Islet of Langerhans (tissue), 1 donor: ENCODE data around the gene AP1G1.

Experiments used
- FAIRE-seq: peaks from one replicate; lab custom pipeline; 2011; peaks lifted over from hg19 to GRCh38; lab: Jason Lieb, UNC

AP1G1 gene

DNA sequence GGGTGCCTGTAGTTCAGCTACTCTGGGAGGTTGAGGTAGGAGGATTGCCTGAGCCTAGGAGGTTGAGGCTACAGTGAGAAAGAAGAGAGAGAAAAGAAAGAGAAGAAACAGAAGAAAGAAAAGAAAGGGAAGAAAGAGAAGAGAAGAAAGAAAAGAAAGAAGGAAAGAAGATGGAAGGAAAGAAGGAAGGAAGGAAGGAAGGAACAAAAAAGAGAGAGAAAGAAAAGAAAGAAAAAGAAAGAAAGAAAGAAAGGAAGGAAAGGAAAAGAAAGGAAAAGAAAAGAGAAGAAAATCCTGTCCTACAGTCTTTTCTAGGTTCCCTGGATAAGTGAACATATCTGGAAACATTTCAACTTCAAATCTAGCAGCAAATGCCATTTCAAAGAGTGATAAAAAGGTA lies 54.5 kb downstream of the AP1G1 start:
- FAIRE-seq, result no peak

DNA sequence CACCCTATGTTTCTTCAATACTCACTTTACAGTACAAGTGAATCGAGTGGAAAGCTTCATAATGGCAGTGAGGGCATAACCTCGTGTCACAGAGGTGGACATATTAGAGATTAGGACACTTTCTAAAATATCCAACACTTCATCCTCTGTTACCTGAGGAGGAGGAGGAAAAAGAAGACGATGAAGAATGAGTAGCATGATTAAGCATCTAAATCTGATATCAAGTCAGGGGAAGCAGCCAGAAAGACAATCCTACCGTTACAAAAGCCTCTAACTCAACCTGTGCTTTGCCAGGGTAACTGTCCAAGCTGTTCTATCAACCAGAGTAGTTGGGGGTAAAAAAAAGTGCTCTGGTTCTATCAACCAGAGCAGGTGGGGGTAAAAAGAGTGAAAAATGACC lies 60.4 kb downstream of the AP1G1 start:
- no peak for FAIRE-seq

DNA sequence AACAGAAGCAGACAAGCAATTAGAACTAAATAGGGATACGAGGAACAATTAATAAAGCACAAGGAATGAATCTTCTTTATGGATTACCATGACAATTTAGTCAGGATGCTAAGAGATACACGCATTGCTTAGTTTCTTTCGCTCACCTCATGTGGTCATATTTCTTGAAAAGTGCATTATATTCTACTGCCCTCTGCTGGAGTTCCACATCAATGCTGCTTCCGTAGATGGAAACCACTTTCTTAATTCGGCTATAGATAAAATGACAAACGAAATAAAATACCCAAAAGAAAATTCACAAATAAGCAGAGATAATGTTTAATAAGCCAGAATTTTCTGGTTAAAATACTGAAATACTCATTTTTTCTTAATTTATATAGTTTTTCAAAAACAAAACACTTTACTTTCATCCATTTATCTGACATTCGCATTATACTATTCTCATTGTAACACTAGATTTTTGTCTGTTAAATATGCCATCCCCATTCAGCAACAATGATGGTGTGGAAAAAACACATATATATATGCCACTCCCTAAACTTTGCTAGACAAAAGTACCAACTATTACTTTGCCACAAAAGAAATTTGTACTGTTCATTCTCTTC lies 62.1 kb downstream of the AP1G1 start:
- peak; percentile 94 for FAIRE-seq

DNA sequence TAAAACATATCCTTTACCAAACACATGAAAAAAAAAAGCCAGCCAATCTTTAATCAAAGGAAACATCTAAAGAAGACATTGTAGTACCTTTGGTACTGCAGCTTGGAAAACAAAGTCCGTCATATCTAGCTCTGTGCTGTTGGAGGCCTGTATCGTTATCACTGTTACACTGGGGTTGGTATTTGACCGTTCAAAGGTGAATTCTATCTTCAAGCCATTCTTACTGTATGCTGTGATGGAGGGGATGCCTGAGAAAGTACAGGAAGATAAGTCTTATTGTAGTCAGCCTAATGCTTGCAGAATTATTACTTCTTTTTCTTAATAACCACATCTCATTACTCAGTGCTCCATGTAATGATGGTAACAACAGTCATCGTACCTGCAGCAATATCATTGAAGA lies 69.8 kb downstream of the AP1G1 start:
- no peak for FAIRE-seq

DNA sequence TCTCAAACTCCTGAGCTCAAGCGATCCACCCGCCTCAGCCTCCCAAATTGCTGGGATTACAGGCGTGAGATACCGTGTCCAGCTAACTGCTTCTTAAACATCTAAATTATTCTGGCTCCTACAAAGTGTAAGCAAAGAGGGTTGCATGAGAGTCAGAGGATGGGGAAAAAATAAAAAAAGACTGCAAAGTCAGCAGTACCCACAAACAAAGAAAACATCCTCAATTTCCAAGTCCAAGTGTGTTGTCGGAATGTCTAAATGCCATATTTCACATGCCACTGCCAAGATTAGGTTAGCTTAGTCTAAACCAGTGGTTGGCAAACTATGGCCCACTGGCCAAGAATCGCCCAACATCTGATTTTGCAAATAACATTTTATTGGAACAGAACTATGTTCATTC lies 71.1 kb downstream of the AP1G1 start:
- FAIRE-seq, result no peak

DNA sequence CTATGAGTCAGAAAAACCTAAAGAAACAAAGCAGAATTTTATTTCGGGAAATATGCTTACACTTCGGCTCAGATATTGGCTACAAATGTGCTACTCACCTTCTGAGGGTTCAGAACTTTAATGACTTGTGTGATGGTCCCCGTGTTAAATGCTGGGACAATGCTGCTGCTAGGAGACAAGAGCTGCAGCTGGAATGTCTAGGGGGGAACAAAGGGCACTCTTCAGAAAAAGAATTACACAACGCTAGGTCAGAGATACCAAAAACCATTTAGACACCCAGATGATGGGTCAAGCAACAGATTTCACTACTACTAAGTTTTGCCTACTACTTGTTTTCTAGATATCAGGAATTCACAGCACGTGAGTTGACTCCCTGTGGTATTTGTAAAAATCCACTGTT lies 74.1 kb downstream of the AP1G1 start:
- FAIRE-seq, result no peak

DNA sequence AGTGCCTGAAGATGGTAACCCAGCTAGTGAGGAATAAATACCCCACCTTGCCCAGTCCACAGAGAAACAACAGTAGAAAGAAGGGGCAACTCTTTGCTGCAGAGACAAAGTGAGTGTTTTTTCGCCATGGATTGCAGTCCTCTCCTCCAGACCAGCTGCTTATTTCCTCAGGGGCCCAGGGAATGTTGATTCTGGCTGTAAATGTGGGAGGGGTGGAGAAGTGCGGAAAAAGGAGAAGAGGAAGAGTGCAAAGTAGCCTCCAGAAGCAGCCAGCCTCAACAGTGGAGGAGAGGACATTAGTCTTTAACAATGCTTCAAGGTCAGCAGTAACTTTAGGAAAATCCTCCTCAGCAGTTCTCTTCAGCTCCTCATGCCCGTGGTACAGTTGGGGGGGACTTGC lies 76.0 kb downstream of the AP1G1 start:
- no peak for FAIRE-seq

DNA sequence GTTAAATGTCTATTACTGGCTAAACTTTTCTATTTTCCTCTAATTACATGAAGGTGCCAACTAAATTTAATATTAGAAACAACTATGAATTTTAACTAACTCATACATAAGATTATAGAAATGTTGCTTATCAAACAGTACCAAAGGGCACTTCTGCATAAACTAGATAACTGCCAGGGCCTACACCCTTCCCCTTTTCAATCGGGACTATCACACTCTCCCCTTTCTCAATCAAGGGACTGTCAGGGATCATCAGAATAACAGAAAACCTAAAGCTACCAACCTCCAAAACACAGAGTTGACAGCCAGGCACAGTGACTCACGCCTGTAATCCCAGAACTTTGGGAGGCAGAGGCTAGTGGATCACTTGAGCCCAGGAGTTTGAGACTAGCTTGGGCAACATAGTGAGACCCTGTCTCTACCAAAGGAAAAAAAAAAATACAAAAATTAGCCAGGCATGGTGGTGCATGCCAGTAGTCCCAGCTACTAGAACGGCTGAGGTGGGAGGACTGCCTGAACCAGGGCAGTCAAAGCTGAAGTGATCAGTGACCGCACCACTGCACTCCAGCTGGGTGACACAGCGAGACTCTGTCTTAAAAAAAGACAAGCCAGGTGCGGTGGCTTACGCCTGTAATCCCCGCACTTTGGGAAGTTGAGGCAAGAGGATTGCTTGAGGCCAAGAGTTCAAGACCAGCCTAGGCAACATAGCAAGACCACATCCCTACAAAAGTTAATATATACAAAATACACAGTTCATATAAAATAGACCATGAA lies 80.9 kb downstream of the AP1G1 start:
- FAIRE-seq, result no peak

DNA sequence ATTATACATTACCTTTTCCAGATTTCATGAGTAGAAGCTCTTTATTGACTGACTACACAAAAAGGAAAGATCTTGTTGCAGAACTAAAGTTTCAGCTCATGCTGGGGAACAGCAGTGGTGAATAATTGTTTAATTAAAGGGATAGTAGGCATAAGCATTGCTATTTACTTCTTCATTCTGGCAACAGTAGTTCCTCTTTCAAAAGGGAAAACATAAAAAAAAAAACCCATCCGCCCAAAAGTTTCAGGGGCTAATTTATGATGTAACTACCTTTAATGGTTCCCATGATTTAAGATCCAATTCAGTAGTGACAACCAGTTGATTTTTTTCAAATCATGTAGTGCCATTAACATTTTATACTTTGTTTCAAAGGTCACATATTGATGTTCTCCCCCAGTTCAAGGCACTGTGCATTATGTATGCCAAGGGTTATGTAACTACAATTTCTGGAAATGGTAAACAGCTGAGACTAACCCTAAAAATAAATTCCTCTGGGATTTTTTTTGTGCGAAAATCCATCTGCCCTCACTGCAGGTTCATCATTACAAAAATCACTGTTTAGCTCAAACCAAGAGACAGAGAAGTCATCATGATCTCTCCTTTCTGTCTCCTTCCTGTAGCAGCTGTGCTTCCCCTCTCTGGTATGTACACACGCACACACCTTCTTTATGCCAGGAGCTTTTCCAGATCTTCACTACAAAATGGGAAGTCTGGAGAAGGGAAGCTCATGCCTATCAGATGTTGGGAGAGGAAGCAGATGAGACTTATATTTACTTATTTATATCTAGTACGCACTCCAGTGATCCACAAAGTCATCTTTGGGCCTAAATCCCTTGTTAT lies 81.9 kb downstream of the AP1G1 start:
- no peak for FAIRE-seq

DNA sequence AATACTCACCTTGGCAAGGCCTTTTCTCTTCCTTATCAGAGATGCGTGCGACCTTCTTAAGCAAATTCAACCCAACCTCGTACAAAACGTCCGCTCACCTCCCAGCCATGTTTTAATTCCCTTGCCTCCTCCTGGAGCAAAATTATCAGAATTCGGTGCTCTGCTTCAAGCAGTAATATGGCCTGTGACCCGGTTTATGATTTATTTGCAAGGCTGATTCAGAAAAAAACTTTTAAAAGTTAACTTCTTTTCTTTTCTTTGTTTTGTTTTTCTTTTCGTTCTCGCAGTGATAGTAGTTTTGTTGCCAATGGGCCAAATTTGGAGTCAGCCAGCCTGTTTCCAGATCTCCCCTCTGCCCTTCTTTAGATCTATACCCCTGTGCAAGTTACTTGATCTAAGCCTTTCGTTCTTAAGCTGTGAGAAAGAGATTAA lies 84.3 kb downstream of the AP1G1 start, which contains the start of gene PHLPP2:
PHLPP2 (minus strand) TSS at position 382 of the 432 bp plus-strand sequence. CDS start 9,906 bp downstream, outside the sequence.
- FAIRE-seq, result no peak

DNA sequence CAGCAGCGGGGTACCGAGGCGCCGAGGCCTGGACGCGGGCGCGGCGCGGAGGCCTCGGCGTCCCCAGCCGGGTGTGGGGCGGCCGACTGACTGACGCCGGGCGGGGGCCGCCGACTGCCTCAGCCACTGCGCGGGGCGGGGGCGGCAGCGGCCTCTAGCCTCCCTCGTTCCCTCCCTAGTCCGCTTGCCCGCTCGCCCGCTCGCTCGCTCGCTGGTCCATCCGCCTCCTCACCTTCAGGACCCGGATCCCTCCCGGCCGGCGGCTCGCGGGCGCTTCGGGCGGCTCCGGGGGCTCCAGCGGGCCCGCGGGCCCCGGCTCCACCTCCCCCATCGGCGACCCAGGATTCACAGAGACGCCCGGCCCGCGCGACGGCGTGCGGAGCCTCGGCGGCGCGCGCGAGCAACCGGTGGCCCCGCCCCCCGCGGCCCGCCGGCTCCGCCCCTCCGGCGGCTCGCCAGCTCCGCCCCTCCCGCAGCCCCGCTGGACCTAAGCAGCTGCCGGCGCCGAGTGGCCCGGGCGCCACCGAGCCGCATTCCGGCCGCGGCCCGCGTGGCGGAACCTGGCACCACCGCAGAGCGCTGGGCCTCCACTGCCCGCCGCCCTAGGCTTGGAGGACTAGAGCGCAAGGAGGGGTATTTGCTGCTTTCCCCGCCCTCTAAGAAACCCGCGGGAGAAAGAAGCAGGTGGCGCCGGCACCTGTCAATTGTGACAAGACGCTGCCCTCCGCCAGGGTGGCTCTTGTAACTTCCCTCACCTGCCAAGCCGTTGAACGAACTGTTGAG lies 84.9 kb downstream of the AP1G1 start:
- FAIRE-seq, result no peak

DNA sequence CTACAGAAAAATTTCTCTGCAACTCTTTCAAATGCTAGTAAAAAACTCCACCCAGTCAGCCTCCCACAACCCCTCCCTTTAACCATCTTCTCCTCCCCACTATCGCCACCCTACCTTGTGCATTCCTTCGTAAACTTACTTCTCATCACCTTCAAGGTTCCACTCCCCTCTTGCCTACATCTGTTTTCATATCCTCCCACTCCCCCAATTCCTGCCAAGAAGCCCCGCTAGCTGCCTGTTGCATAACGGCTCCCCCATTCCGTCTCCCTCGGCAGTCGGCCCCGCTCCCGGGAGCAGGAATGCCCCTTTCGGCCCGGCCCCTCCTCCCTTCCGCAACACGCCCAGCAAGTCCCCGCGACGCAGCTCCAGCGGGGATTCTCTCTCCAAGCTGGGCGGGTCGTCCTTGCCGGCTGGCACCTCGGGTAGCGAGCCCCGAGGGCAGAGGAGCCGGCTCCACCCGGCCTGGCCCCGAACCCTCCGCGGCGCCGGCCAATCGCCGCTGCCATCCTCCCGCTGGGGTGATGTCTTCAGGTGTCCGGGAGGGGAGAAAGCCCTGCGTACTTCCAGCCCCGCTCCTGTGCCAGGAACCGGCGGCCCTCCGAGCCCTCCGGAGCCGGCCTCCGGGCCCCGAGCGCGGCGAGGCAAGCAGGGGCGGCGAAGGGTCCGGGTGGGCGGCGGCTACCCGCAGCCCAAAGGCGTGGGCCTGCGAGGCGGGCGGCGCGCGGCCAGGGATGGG lies 85.7 kb downstream of the AP1G1 start:
- no peak for FAIRE-seq

DNA sequence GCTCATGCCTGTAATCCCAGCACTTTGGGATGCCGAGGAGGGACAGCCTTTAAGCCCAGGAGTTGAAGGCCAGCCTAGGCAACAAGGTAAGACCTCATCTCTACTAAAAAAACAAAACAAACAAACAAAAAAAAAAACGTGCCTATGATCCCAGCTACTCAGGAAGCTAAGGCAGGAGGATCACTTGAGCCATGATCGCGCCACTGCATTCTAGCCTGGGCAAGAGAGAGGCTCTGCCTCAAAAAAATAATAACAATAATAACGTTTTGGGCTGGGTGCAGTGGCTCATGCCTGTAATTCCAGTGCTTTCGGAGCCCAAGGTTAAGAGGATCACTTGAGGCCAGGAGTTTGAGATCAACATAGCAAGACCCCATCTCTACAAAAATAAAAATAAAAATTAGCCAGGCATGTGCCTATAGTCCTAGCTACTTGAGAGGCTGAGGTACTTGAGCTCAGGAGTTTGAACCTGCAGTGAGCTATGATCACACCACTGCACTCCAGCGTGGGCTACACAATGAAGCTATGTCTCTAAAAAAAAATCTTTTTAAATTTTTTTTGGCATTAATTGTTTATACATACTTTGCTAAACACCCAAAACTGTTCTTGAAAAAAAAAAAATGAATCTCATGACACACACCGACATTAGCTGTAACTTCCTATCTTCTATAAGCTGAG lies 87.4 kb downstream of the AP1G1 start:
- FAIRE-seq, result no peak

DNA sequence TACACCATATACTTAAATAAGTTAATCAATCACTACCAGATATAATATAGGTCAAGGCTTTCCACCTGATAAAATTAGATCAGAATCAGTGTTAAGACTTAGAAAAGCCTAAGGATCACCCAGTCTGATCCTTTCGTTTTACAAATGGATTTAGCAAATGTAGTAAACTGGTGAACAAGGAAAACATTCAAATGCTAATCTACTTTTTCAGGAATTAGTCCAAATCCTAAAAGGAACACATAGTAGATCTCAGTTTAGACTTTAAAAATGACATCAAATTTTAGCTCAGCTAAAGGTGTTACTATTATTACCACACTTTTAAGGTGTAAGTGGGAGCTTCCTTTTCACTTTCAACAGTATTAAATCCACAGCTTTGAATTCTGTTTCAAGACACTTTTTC lies 96.1 kb downstream of the AP1G1 start:
- FAIRE-seq, result peak; percentile 60

DNA sequence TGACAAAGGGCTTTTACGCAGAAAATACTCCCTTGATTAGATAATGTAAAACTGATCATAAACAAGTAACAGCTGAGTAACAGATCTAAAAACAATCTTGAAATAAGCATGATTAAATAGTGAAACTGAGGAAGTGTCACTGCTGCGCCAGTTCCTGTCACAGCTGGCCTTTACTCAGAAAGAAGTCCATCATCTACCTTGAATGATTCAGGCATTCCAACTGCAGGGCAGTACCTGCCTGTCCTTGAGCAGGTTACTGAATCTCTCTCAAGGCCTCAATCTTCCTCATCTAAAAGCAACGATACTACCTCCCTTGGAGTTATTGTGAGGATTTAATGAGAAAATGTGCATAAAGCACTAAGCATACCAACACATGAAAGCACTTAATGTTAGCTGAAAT lies 96.8 kb downstream of the AP1G1 start:
- no peak for FAIRE-seq

DNA sequence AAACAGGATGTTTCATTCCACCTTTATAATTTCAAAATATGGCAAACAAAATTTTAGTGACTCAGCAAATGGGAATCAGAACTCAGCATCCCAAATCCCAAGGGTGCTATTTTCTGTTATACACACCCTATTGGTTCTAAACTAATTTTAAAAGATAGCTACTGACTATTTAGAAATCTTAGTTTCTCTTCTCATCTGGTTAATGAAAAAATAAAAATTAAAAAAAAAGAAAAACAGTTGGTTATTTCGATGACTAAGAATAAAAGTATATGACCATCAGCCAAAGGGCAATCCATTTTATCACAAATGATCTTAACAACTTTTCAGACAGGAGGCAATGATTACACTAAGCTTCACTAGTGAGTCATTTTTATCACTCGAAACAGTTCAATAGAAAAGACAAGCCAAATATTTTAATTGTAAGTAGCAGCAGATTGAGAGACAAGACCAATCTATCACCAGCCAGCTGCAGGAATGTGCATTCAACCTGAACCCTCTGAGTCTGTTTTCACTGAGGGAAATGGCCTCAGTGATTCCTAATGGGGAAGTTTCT lies 99.3 kb downstream of the AP1G1 start:
- no peak for FAIRE-seq

DNA sequence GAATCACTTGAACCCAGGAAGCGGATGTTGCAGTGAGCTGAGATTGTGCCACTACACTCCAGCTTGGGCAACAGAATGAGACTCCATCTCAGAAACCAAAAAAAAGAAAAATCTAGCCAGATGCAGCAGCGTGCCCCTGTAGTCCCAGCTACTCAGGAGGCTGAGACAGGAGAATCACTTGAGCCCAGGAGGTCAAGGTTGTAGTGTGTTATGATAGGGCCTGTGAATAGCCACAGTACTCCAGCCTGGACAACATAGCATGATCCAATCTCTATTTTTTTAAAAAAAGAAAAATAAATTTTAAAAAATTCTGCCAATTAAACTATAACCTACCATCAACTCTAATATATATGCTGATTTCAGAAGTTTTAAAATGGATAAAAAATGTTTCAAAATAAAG lies 99.9 kb downstream of the AP1G1 start:
- no peak for FAIRE-seq

DNA sequence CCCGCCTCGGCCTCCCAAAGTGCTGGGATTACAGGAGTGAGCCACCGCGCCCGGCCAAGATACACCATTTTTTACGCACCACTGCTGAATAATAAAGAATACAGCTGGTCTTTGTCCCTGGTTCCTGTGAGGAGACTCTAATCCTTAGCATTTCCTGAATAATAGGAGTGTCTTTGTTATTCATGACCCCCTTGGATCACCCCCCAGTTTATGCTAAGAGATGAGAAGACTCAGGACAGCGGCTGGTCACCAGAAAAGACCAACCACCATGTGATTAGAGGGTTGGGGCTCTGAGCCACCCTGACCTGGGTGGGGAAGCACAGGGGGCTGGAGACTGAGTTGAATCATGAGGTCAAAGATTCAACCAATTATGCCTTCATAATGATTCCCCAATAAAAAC lies 101.4 kb downstream of the AP1G1 start:
- FAIRE-seq, result no peak

DNA sequence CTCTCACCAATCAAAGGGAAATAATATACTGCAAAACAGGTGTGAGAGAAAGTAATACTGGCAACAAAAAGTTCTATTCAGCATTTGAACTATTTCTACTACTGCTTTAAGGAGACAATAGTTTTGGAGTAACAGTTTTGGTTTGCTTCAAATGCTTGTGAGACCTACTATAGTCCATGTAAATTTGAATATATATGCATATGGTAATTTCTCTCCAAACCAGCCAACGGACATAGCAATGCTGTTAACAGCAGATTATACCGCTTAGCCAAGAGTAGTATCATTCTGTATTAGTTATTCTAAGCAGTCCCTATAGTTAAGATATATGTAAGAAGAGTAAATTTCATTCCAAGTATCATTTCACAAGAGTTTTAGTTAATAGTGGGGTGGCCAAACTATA lies 102.6 kb downstream of the AP1G1 start:
- no peak for FAIRE-seq

DNA sequence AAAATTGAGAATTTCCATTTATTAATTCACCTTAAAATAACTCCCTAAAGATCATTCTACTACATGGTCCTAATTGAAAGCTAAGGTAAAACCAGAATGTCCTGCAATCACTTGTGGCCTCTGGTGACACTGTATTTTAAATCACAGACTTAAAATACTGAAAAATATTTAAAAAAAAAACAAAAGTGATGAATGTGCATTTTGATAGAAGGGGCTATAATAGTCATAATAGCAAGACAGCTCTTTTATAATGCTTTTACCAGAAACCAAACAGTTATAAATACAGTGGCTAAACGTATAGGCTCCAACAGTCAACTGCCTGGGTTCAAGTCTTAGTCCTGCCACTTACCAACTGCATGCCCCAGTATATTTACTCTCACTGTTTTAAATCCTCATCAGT lies 105.3 kb downstream of the AP1G1 start:
- FAIRE-seq, result no peak

DNA sequence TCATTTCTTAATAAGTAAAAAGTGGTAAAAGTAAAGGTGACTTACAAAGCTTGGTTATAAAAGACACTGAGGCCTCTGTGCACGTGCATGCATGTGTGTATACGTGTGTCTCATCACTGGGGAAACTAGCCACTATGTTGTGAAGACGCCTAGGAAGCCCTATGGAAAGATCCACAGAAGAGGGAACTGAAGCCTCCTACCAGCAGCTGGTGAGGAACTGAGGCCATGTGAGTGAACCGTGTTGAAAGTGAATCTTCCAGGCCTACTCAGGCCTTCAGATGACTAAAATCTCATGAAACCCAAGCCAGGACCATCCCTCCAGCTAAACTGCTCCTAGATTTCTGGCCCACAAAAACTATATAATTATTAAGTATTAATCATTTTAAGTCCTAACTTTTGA lies 107.8 kb downstream of the AP1G1 start:
- no peak for FAIRE-seq
